Activated CD4-positive, CD25-positive, alpha-beta regulatory T cell treated with anti-CD3 and anti-CD28 coated beads, Interleukin-2, amount 50 U/mL, for 16 hours (primary cell): ENCODE measurements around the gene FEN1.

ENCODE experiments used
- DNase-seq: peaks from one replicate; pipeline ENCODE4 v3.0.0-alpha.2; 2020; ENCODE audit warnings: low read depth, low spot score

Gene FEN1

DNA sequence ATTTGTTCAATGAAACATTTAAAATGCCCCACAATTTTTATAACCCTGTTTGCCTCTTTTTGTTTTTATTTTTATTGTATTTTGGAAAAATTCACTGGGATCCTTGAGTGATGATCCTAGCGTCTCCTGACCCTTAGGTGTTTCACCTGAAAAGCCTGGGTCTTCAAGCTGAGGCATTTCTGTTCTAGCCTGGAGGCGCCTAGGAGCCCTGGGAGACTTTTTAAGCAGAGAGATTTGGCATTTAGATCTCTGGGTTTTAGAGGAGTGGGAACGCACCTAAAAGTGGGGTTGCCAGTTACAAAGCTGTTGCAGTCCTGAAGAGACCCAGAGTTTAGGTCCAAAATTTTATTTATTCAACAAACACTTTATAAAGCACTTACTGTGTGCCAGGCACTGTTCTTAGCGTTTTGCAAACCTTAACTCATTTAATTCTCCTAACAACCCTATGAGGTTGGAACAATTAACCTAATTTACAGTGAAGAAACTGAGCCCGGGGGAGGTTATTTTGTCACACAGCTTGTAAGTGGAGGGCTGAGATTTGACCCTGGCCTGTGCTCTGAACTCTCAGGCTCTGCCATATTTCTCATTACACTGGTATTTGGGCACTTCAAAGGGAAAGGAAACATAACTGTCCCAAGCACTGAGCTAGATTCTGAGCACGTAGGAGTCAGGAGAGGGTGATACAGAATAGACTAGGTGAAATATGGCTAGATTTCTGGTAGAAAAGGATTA is 24.9 kb downstream of the FEN1 start:
- no peak for DNase-seq

DNA sequence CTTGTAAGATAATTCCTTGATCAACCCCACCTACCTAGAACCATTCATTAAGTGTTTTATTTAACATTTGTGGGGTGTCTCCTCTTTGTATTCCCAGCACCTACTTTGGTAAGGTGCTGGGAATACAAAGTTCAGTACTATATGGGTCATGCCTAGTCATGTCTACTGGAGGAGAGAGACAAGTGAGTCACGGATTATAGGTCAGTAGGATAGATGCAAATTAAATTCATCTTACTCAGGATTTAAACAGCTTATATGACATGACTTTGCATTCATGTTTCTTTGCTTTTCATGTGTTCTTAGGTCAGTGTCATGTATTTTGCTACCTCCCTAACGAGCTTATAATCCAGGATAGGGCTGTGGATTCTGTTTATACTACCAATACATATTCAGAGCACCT is 27.5 kb downstream of the FEN1 start:
- DNase-seq = no peak

DNA sequence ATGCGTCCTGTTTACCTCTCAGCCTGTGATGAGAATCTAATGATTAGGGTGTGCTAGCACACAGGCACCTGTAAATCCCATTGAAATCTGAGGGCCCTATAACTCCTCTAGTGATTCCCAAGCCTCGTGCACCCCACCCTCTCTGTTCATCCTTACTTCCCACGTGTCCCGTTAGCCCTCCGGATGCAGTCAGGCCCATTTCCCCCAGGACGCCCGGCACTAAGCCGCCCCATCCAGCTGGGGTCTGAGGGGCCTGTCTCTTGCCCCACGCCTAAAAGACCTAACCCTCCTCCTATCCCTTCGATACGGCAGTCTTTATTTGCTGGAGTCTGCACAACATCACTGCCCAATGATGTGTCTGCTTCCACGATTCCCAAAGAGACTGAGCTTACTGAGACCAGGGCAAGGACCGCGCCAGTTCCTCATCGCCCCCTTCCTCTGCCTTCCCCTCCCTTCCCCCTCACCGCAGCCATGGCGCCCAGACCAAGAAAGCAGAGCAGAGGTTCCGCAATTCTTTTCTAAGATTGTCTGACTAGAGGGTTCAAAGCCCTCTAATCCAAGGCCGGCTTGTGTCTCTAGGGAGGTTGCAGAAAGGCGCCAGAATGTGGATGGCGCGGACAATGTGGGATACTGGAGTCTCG is 34.3 kb downstream of the FEN1 start:
- no peak for DNase-seq

DNA sequence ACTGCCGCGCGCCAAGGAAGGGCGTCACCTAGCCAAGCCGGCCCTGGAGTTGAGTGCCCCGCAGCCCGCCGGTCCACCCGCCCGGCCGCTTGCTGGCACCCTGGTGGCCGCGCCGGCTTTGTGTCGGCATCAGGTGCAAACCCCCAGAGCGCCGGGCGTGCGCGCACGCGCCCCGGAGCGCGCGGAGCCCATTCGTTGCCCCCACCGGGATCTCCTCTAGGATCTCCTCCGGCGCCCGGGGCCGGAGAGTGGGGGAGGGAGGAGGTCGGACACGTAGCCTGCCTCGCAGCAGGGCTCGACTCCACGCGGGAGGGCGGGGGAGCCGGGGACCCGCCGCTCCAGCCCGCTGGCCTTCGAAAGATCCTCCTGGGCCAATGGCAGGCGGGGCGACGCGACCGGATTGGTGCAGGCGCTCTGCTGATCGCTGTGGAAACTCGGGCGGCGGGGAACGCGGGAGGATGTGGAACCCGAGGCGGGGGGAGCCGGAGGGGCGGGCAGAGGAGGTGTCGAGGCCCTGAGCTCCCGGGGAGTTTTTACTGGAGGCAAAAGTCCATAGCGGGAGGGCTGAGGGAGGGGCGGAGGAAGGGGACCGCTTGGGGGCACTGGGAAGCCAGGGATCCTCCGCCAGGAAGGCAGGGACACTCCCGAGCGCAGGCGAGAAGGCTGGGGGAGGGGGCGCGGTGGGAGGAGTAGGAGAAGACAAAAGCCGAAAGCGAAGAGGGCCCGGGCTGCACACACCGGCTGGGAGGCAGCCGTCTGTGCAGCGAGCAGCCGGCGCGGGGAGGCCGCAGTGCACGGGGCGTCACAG is 35.1 kb downstream of the FEN1 start, which contains the start of gene FADS2:
Gene FADS2, plus strand, starts transcription at position 730 of the 808 bp plus-strand sequence. CDS start 91 bp downstream, outside the sequence.
- DNase-seq = no peak

DNA sequence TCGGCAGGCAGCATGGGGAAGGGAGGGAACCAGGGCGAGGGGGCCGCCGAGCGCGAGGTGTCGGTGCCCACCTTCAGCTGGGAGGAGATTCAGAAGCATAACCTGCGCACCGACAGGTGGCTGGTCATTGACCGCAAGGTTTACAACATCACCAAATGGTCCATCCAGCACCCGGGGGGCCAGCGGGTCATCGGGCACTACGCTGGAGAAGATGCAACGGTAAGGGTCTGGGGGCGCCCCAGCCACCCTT is 35.6 kb downstream of the FEN1 start:
- no peak for DNase-seq

DNA sequence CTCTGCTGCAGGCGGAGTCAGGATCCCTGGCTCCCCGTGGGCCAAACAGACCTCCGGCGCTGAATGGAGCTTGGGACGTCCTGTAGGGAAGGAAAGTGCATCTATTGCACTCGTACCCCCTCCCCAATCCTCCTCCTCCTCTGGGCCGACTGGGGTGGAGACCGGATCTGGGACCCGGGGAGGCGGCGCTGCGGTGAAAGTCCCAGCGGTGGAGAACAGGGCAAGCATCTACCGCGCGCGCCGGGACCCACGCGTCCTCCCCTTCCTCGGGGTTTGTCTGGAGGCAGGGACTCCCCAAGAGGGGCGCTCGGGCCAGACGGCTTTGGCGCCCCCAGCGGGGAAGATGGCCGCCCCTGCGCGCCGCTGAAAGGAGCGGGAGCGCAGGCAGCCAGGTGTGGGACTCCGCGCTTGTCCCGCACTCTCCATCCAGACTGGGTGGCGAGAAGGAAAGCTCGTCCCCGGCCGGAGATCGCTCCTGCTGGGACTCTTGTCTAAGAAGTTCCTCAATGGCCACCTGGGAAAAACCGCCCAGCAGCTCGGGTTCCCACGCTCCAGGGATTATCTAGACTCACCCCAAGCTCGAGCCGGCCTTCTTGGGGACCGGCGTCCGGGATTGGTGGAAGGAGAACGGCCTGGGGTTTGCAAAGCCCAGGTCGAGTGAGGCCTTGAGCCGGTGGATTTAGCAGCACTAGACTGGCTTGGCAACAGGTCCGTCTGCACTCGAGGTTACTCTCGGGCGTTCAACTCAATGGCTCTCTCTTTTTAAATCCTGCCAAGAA is 36.1 kb downstream of the FEN1 start:
- DNase-seq = no peak

DNA sequence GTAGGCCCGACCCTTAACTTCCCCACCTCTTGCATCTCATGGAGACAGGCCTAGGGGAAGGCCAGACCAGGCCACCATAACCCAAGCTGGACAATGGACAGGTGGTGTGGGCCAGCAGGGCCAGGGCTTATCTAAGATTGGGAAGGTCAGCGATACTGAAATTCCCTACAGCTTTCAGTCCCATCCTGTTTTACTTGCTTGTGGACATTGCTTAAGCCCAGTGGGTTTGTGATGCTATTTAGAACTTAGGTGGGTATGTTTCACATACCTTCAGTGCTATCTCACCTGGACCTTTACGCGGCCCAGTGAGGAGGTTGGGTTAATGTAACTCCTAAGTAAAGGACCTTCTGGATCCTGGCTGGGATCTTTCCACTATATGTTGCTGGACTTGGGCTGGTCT is 37.1 kb downstream of the FEN1 start:
- DNase-seq = no peak

DNA sequence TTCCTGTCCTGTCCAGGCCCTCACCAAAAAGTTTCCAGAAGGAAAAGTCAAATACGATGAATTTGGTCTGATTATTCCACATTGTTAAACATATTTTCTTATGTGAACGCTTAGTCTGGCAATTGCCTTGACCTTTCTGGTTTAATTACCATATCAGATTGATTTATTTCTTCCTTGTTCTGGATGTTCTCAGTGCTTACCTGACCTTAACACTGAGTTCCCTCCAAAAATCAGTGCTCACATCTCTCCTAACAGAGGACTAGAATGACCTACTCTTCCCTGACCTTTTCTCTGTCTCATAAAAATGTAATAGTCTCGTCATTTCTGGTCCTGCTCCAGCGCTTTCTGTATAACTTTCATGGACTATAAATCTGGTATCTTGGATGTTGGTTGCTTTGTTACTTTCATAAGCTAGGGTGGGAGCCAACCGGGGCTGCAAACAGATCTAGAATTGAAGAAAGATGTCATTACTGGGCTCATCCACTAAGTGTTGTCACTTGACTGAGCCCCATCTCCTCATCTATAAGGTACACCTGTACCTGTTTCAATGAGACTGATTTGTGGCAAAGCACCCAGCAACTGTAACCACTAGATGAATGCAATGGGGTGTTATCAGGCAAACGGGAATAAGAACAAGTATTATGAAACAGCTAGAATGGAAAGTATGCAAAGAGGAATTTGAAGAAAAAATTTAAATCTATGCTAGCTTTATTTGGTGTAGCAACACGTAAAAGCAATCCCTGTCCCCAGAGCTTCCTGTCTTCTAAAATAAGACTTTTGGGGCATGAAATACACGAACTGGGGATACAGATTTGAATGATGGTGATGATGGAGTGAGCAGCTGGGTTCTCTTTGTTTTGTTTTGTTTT is 37.8 kb downstream of the FEN1 start:
- no peak for DNase-seq

DNA sequence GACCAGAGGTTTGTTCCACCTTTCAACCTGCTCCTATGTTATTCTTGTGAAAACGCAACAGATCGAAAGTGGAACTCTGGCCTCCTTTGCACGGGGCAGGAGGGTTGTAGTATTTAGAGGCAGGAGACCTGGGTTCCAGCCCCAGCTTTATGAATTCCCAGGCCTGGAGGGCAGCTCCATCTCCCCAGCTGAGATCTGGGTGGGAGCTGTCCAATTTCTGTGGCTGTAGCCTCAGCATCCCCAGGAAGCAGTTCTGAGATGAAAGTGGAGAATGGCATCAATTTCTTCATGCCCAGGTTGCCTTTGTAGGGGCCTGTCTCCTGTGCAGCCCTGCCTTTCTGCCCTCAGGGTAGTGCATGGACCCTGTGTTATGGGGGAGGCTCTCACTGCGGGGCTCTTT is 39.5 kb downstream of the FEN1 start:
- DNase-seq = no peak

DNA sequence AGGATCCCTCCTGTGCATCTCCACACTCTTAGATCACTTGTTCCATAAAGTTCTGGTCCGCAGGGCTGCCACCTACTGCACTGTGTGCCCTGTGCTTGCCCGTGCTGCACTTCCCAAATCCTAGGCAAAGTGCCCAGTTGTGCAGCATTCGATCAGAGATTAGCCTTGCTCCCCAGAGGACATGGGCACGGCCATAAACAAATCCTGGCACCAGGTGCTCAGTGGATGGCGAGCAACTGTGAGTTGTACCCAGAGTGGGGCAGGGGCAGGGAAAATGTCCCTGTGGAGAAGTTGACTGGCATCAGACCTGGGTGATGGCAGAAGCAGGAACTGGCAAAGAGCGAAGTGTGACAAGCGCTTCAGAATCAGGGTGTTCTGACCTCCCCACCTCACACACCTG is 40.0 kb downstream of the FEN1 start:
- DNase-seq = no peak

DNA sequence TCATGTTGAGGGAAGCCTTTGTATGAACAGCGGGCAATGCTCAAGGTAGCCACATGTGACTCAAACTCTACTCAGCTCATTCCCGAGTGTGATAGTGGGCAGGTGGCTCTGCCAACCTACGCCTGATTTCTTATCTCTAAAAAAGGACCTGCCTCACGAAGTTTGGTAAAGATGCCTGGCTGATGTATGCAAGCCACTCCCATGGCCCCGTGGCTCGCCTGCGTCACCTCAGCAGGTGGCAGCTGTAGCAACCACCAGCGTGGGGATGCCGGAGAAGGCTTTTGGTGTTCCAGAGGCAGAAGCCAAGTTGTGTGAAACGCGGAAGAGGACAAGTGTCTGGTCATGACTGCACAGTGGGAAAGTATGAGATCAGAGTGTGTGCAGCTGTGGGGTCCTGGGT is 40.8 kb downstream of the FEN1 start:
- DNase-seq = no peak

DNA sequence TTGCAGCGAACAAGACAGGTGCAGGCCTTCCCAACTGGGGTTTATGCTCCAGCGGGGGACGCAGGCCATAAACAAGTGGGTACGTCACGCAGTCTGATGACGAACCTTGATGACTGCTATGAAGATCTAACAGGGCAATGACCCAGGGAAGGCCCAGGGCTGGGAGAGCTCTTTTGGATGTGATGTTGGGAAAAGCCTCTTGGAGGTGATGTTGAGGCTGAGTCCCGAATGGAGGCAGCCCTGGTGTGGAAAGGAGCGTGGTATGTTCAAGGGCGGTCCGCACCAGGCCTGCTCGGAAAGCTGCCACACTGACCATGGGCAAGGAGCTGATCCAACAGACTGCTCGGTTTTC is 41.2 kb downstream of the FEN1 start:
- DNase-seq = no peak

DNA sequence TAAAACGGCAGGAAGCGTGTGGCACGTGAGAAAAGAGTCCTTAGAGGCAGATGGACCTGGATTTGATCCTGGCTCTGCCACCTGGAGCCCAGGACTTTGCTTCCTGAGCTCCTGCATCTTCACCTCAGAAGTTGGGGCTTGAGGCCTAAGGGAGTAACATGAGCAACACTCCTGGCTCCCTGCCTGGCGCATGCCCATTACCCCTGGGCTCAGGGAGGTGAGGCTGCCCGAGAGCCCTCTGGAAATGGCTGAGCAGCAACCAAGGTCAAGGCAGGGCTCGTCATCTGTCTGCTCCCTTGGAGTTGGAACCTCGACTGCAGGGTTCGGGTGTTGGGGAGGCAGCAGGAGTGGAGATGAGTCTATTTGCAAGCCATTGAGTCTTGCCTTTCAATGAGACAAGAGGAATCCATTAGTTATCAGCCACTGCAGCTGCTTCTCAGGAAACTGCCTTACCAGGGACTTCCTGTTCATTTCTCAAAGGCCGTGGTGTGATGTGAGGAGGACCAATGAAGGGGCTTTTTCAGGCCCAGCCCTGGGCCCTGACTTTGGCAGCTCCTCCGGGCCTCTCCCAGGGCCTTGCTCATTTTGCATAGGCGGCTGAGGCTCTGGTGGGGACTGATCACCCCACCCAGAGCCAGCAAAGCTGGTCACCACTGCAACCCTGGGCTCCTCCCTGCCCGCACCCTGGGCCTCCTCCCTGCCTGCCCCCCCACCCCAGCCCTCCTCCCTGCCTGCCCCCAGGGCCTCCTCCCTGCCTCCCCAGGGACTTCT is 41.8 kb downstream of the FEN1 start:
- DNase-seq = no peak

DNA sequence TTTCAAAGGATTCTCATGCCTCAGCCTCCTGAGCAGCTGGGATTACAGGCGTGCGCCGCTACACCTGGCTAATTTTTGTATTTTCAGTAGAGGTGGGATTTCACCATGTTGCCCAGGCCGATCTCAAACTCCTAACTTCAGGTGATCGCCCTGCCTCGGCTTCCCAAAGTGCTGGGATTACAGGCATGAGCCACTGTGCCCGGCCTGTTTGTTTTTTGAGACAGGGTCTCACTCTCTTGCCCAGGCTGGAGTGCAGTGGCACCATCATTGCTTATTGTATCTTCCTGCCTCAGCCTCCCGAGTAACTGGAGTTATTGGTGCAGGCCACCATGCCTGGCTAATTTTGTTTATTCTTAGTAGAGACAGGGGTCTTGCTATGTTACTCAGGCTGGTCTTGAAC is 43.5 kb downstream of the FEN1 start:
- no peak for DNase-seq

DNA sequence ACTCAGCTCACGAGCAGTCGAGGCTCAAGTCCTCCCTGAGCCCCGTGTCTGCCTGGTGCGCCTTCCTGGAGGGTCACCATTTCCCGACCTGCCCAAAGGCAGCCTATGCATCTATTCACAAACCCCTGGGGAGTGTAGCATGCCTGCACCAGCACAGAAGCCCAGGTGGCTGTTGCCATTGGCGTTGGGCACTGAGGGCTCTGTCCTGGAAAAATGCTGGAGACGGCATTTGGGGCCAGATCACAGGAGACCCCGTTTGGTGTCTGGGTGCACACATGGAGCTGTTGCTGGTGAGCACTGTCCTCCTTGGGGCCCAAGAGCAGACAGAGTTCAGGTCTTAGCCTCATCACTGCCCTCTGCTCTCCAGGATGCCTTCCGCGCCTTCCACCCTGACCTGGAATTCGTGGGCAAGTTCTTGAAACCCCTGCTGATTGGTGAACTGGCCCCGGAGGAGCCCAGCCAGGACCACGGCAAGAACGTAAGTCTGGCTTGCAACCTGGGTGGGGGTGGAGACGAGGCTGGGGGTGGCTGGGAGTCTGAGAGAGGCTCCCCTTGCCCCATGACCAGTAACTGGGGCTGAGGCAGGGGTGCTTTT is 44.8 kb downstream of the FEN1 start:
- DNase-seq = no peak

DNA sequence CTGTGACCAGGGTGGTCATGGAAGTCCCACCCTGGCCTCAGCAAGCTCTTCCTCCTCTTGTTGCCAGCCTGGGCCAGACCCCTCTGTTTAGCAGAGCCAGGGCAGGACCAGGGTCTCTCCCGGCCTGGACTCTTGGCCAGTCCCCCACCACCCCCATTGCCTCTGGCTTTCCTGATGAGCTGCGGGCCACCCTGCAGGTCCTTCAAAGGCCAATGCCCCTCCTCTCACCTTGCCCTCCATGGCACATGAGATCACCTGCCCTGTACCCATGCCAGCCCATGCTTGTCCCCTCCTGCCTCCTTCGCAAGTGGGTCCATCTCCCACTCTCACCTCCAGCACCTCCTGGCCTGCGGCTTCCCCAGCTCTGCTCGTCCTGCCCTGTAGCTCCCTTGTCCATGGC is 45.8 kb downstream of the FEN1 start:
- no peak for DNase-seq

DNA sequence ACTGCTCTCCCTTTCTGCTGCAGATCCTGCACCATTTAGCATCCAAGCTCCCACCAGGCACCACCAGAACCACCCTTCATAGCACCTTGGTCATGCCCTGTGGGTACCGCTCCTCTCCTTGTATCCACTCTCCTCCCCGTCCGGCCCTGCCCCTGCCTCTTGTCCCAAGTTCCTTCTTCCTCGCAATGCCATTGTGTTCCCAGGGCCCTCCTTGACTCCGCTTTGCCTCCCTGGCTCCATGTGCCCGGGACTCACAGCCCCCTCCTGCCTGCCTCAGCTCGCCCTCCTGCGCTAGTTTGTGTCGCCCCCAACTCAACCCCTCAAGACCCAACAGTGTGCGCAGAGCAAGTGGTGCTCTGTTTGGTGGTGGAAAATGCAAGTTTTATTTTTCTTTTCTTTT is 46.2 kb downstream of the FEN1 start:
- DNase-seq = no peak

DNA sequence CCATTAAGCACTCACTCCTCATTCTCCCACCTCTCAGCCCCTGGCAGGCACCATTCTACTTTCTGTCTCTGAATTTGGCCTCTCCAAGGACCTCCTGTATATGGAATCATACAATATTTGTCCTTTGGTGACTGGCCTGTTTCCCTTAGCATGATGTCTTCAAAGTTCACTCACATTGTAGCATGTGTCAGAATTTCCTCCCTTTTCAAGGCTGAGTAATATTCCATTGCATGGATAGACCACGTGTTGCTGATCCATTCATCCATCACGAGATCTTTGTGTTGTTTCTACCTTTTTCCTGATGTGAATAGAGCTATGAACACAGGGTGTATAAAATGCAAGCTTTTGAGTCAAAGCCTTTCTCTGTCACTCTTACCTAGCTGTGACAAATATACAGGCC is 47.0 kb downstream of the FEN1 start:
- no peak for DNase-seq

DNA sequence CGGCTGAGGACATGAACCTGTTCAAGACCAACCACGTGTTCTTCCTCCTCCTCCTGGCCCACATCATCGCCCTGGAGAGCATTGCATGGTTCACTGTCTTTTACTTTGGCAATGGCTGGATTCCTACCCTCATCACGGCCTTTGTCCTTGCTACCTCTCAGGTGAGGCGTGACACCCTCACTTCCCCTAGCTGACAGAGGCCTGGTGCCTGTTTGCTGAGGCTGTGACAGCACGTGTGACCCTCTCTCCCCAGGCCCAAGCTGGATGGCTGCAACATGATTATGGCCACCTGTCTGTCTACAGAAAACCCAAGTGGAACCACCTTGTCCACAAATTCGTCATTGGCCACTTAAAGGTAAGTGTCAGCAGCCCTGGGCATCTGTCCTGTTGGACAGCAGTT is 47.7 kb downstream of the FEN1 start:
- DNase-seq = no peak
